Measurements from ENCODE around the gene LRRC27.

LRRC27 gene

DNA sequence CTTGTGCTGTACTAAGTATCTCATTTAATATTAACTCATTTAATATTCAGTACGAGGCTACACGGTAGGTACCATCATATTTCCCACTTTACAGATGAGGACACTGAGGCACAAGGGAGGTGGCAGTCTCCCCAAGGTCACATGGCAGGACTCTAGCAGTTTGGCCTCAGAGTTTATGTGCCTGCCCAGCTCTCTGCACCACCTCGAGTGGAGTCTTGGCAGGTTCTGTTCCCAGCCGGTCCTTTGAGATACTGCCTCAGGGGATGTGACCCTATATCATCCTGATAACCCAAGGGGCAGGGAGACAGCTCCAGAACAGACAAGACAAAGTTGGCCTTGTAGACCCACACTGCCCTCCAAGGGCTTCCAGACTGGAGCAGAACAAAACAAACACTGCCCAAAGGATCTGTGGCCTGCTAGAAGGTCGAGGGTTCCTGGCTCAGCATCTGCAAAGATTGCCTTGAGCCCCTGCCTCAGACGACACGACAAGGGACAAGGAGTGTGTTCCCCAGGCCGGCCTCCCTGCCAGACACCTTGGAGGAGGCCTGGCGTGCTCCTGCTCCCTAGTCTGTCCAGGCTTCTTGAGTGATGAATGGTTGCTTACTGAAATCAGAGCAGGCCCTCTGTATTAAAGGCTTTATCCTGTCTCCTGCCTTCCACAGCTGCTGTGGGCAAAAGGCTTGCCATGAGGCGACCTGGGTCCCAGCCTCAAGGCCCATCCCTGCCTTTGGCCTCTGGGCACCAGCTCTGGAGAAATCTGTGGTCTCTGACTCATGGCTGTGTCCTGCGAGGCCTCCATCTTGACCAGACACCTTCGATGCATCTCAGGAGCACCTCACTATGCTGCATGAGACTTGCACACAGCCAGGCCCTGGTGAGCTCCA, 61.1 kb downstream of the LRRC27 start:
- Mint-ChIP-seq H3K36me3 (ENCODE audit: low read depth) (no peaks in the 10 kb centered on the region), H3K4me3 (peak overlapping the region in 2 of 3 experiments; percentile 38 to 42), H3K27ac (no peak overlapping the region), H3K9me3 (peaks cover 3% of the 10 kb centered on the region), H3K27me3 (ENCODE audit: low read depth) (no peaks in the 10 kb centered on the region), H3K4me1 (peaks cover 8% of the 10 kb centered on the region)
- TF ChIP-seq, protein P1, sequence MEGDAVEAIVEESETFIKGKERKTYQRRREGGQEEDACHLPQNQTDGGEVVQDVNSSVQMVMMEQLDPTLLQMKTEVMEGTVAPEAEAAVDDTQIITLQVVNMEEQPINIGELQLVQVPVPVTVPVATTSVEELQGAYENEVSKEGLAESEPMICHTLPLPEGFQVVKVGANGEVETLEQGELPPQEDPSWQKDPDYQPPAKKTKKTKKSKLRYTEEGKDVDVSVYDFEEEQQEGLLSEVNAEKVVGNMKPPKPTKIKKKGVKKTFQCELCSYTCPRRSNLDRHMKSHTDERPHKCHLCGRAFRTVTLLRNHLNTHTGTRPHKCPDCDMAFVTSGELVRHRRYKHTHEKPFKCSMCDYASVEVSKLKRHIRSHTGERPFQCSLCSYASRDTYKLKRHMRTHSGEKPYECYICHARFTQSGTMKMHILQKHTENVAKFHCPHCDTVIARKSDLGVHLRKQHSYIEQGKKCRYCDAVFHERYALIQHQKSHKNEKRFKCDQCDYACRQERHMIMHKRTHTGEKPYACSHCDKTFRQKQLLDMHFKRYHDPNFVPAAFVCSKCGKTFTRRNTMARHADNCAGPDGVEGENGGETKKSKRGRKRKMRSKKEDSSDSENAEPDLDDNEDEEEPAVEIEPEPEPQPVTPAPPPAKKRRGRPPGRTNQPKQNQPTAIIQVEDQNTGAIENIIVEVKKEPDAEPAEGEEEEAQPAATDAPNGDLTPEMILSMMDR (IDR thresholded peaks at IDR 0.05; ENCODE audit: unreplicated experiment in 3 of 3), result no peak

DNA sequence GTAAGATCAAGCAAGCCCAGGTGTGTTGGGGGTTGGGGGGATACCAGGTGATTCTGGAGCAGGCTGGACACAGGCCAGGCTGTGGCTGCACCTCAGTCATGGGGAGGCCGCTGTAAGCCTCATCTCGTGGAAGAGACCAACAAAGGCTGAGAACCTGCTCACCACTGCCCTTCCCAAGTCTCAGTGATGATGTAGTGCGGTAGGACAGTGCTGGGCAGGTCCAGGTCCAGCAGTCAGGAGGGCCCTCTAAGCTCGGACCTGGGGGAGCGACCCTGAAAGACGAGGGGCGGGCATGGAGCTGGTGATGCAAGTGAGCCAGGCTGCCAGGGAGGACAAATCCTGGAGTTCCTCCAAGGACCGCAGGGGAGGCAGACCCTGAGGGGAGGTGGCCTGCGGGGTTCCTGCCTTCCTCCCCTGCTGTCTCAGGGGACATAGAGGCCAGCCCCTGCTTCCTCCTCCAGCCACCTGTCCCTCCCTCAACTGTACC, 61.7 kb downstream of the LRRC27 start:
- Mint-ChIP-seq H3K27ac (no peak overlapping the region), H3K36me3 (ENCODE audit: low read depth) (no peaks in the 10 kb centered on the region), H3K4me3 (peak overlapping the region in 2 of 3 experiments; percentile 38 to 42), H3K27me3 (ENCODE audit: low read depth) (no peaks in the 10 kb centered on the region), H3K4me1 (peaks cover 11% of the 10 kb centered on the region), H3K9me3 (peaks cover 3% of the 10 kb centered on the region)
- TF ChIP-seq, protein P1 (IDR thresholded peaks at IDR 0.05; ENCODE audit: unreplicated experiment in 3 of 3), result no peak

DNA sequence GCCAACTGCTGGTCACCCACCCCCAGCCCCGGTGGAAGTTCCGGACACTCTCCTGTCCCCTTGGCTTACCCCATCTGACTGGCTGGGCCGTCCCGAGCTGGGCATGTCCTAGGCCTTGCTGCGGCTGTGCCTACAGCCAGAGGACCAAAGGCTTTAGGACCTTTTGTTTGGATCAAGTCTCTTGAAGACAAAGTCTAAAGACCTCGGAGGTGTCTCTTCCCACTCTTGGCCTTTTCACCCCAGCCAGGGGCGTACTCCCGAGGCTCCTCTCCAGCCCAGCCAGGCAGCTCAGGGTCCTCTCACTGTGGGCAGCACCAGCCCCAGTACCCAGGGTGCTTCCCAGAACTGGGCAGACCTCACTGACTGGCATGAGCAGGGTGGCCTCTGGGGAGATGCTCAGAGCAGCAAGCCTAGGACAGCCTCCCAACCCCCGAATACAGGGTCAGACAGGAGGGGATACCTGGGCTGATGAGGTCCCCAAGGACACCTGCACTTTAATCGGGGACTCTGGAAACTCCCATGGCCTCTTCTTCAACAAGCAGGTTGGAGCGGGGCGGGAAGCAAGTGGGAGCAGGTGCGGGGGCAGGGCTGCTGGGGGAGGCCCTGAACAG, 62.3 kb downstream of the LRRC27 start:
- Mint-ChIP-seq H3K36me3 (ENCODE audit: low read depth) (no peaks in the 10 kb centered on the region), H3K9me3 (peaks cover 3% of the 10 kb centered on the region), H3K4me3 (peak overlapping the region; percentile 67 to 81 (median 75)), H3K27ac (peak overlapping the region; percentile 44 to 72 (median 45)), H3K27me3 (ENCODE audit: low read depth) (no peaks in the 10 kb centered on the region), H3K4me1 (peaks cover 11% of the 10 kb centered on the region)
- TF ChIP-seq, protein P1 (IDR thresholded peaks at IDR 0.05; ENCODE audit: unreplicated experiment in 3 of 3), result no peak

DNA sequence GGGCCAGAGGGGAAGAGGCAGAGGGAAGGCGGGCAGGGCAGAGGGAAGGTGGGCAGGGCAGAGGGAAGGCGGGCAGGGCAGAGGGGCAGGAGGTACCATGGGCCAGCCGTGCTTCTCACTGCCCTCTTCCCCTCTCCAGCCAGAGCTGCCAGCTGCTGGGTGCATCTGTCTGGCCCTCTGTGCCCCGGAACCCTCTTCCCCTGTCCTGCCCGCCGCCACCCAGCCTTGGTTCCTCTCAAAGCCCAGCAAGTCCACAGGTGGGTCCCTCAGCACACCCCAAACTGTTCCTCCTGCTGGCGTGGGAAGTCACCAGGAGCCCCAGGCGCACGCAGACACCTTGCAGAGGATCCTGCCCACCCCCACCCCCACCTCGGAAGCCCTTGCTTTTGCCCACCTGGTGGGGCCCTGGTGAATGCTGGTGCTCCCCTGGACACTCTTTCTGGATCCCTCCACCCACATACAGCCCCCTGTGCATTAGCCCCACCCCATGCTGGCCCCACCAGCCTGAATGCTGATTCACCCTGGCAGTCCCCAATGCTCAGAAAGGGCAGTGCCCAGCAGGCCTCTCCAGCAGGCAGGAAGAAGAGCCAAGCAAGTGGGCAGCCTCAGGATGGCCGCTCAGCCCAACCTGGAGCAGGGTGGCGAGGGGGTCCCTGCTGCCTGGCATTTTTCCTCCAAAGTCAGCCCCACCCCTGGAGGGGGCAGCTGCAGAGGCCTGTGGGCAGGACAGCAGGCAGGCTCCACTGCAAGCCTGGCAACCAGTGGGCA, 63.1 kb downstream of the LRRC27 start:
- no peaks in the 10 kb centered on the region for H3K27me3 Mint-ChIP-seq (ENCODE audit: low read depth)
- H3K4me1 Mint-ChIP-seq, result peaks cover 11% of the 10 kb centered on the region
- H3K9me3 Mint-ChIP-seq, result peaks cover 3% of the 10 kb centered on the region
- H3K27ac Mint-ChIP-seq, result peak overlapping the region; percentile 44 to 72 (median 45)
- peak overlapping the region; percentile 67 to 81 (median 75) for H3K4me3 Mint-ChIP-seq
- TF ChIP-seq, protein P1 (IDR thresholded peaks at IDR 0.05; ENCODE audit: unreplicated experiment in 3 of 3), result no peak
- H3K36me3 Mint-ChIP-seq (ENCODE audit: low read depth), result no peaks in the 10 kb centered on the region

DNA sequence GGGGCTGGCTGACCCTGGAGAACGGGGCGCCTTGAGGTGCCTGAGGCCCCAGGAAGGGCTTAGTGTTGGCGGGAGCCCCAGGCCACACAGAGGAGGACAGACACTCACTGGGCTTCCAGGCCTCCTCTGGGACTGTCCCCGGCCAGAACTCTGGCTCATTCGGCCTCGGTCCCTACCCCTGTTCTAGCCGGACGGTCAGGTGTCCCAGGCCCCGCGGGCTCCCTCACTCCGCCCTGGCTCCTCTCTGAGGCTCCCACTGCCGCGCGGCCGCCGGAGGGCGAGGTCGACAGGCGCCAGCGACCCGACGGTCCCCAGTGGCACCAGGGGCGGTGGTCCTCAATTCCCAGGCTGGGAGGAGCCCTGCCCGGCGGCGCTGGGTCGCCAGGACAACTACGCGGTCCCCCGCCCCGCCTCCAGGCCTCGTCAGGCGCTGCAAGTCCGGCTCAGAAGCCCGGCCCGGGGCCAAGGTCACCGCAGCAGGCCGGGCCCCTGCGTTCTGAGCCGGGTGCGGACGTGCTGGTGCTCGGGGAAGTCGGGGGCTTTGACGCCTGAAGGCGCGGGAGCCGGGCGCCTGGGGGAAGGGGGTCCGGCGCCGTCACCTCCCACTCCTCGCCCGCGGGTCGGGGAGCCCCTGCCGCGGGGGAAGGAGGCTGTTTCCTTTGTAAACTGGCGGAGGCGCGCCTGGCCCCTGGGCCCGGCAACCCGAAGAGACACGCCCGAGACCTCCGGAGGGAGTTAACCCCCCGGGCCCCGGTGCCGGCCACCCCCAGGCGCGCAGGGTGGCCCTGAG, 63.9 kb downstream of the LRRC27 start:
- TF ChIP-seq, protein P1 (IDR thresholded peaks at IDR 0.05; ENCODE audit: unreplicated experiment in 3 of 3), result no peak

More for the DNA sequence above, 63.9 kb downstream of the LRRC27 start:
- no peak overlapping the region for H3K27ac Mint-ChIP-seq
- H3K9me3 Mint-ChIP-seq, result peaks cover 3% of the 10 kb centered on the region
- no peaks in the 10 kb centered on the region for H3K27me3 Mint-ChIP-seq (ENCODE audit: low read depth)
- peak overlapping the region in 2 of 3 experiments; percentile 51 to 75 for H3K4me3 Mint-ChIP-seq
- H3K36me3 Mint-ChIP-seq (ENCODE audit: low read depth), result no peaks in the 10 kb centered on the region
- peaks cover 11% of the 10 kb centered on the region for H3K4me1 Mint-ChIP-seq
